Bone marrow (tissue), 2 donors: Measurements from ENCODE around the gene OVCH1.

Experiments used
- DNase-seq, 2 donors: peaks; one replicate each; lab custom pipeline; 2025; lab: John Stamatoyannopoulos, UW

OVCH1 gene

GRCh38 chr12:29497588-29497987 lies at the start of gene OVCH1:
OVCH1 (minus strand) TSS chr12:29497686; CDS start chr12:29497686, 0 bp downstream.
- no peak for DNase-seq

DNA sequence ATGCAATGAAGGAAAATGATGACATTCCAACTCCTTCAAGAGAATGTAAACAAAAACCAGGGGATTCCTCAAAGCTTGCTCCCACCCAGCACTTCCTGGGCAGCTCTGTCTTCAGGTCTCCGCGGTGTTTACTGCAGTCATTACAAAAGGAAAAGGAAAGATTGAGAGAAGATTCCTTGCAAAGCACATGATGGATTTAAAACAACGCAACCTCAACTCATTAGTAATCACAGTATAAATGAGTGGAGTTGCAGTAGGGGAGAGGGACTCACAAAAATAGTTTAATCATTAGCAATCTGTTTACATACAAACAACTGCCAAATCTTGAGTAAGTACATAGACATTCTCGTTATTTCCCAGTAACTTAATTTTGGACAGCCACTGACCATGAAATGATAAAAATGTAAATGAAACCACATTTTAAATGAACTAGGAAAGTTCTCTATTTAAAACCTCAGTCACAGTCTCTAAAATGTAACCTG lies 49.7 kb upstream of the OVCH1 start:
- DNase-seq: no peak

DNA sequence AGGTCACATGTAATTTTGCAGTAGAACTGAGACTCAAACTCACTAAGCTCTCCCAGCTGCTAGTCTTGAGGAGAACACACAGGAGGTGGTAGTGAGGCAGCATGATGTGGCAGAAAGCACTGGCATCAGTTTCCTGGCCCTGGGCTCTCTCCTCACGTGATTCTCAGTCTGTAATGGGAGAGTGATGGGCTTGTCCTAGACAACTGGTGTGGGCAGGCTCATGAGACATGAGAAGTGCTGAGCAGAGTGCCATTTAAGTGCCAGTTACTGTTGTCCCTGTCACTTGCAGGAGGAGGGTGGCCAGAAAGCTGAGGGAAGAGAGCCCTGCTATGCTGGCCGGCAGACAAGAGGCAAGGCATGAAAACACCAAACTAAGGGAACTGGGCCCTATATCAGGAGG lies 48.5 kb upstream of the OVCH1 start:
- DNase-seq: no peak

DNA sequence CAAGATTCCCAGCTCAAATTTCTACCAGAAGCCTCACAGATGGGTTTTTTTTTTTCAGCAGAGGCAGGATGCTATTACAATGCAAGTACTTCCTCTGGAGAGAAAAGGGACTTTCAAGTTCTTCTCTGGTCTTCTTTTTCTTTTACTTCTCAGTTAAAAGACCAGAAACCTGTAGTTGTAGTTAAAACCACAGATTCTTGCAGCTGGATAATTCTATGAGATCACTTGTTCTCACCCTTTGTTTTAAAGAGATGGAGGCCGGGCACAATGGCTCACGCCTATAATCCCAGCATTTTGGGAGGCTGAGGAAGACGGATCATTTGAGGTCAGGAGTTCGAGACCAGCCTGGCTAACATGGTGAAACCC lies 47.6 kb upstream of the OVCH1 start:
- no peak for DNase-seq

- DNase-seq: no peak
Measured at GRCh38 chr12:29544428-29545101, 47.1 kb upstream of the OVCH1 start.

DNA sequence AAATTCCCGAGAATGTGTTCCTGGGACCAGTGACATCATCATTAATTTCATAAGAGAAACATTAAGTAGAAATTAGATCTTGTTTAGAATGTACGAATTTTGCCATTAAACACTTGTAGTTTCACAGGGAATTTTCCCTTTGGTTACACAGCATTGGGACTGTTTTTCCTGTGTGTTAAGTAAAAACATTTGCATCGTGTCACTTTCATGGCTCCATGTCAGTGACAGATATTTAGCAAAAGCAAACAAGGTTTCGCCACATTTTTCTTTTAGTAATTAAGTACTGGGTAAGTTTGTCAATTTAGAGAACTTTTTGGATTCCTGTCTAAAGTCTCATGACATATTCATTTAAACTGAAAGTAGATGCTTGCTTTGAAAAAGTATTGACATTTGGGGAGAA lies 45.5 kb upstream of the OVCH1 start:
- DNase-seq: no peak

DNA sequence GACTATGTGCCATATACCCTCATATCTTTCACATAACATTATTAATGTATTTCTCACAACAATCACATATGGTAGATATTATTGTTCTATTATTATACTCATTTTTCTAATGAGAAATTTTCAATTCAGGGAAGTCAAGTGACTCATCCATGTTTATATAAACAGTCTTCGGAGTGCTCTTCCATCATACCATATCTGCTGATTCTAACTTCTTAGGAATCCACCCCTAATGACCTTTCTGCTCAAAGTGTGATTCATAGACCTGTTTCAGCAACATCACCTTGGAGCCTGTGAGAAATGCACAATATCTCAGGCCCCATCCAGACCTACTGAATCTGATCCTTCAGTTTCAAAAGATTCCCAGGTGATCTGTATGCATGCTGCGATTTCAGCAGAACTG lies 39.8 kb upstream of the OVCH1 start:
- no peak for DNase-seq

GRCh38 chr12:29534935-29535334 lies 37.4 kb upstream of the OVCH1 start:
- DNase-seq: no peak

DNA sequence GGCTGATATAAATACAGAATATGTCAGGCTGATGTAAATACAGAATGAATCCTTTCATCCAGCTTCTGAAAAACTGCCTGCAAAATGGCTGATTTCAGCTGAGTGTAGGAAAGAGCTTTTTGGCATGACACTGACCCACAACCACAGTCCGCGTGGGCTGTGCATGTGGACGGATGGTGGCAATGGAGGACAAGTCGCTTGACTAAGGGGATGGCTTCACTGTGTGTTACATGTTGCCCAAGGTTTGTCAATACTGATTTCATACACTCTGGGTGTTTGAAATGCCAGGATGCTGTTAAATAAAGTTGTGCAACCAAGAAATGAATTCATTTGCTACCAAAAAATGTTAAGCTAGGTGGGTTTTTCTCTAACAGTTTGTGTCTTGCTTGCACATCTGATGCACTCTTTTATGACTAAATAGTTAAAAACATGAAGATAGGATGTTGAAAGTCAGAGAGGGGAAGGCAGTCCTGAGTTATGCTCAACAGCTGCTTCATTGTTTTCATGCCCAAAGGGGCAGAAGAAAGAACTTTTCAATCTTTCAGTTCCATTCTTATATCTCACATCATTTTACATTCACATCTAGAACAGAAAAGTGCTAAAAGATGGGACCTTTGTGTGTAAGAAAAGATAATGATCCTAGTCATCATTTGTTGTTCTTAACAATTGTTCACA lies 36.5 kb upstream of the OVCH1 start:
- DNase-seq: no peak

DNA sequence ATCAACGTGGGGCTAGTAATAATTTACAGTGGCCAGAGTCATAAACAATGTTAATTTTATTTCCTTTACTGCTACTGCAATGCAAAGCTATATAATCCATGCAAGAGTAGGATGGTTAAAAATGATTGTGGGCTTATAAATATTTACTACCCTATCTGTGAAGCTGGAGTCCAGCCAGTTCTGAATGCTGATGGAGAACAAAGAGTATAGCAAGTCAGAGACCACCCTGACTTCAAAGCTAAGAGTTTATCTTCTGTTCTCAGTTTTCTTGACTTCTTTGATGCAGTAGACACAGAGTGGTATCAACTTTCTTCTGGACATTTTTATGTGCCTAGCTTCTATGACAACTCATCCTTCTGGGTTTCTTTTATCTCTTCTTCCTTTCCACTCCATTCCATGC lies 34.0 kb upstream of the OVCH1 start:
- DNase-seq: no peak

DNA sequence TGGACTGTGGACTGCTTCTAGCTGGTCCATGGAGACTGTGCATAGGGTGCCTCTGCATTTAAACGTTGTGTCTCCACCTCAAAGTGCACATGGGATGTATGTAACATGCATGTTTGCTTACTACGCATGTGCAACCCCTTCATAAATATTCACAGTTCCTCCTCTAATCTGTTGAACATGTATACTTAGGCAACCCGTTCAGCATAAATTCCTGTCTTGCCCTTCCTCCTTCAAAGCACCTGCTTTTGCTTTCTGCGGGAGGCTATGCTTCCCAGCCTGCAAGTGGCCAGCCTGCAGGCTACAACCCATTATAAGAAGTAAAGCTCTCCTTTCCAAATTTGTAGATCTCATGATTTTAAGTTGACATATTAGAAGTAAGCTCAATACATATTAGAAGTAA lies 33.0 kb upstream of the OVCH1 start:
- no peak for DNase-seq

GRCh38 chr12:29528161-29528560 lies 30.7 kb upstream of the OVCH1 start:
- no peak for DNase-seq

- no peak for DNase-seq
Measured at GRCh38 chr12:29521951-29522350, 24.5 kb upstream of the OVCH1 start.

- DNase-seq: no peak
Measured at GRCh38 chr12:29519585-29520182, 22.2 kb upstream of the OVCH1 start.

DNA sequence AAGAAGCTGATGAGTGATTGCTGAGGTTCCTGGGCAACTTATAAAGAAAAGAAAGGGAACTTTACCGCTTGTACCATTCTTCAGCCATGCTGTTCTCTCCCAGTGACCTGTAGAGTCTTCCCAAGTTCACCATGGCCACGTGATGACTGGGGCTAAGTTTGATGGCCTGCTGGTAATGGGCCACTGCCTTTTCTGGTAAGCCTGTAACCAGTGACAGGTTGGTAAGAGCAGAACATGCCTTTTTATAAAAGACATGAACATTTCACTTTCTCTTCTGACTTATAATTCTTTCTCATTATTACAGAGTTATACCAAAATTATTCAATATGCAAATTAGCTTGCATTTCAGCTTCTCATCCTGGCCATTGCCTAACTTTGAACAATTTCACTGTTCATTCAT lies 20.9 kb upstream of the OVCH1 start:
- no peak for DNase-seq

DNA sequence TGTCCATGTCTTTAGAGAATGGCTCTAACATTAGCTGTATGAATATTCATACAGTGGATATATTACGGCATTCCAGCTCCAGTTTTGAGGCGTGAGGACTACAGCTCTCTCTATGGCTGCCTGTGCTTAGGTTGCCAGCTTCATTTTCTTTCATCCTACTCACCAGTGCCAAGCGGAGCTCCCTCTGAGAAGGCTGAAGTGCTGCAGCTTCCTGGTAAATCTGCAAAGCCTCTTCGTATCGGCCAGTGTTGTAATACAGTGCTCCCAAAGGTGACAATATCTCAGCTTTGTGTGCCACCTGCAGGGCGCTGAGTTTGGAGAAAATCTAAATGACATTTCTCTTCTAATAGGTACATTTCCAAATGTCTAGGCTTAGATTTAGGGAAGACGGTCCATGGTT lies 19.8 kb upstream of the OVCH1 start:
- DNase-seq: no peak

DNA sequence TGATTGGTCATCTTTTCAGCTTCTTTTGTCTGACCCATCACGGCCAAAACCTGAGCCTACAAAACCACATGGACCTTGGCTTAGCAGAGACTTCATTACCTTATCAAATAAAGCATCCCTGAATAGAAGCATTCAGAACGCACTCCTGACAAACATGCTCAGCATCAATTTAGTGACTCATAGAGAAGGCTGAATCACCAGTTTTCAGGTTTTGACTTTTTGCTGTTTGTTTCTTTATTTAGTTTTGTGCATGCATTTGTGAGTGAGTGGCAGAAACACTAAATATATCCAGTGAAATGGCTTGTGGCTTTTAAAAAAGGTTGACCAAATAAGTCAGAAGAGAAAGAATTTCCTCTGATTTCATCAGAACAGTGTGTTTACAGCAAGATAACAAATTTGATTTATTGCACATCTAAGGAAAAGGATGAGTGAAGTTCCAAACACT lies 19.0 kb upstream of the OVCH1 start:
- no peak for DNase-seq

GRCh38 chr12:29510591-29511185 lies 13.2 kb upstream of the OVCH1 start:
- no peak for DNase-seq

DNA sequence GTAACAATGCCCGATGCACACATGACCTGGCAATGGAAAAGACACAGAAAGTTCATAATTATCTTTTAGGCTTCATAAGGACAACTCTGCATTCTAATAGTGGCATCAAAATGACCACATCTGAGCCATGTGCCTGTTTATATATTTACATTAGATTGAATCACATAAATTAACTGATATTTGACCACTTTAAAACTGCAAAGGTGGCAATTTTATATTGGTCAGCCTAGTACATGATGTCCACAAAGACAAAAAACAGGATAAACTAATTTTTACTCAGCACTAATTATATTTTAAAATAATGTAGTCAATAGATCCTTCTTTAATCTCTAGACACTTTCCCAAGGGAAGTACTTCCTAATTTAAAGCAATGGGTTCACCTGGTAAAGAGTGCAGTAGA lies 12.0 kb upstream of the OVCH1 start:
- no peak for DNase-seq

GRCh38 chr12:29508949-29509348 lies 11.5 kb upstream of the OVCH1 start:
- no peak for DNase-seq

GRCh38 chr12:29505122-29505521 lies 7.6 kb upstream of the OVCH1 start:
- DNase-seq: no peak

GRCh38 chr12:29503283-29503682 lies 5.8 kb upstream of the OVCH1 start:
- no peak for DNase-seq

GRCh38 chr12:29499235-29499634 lies 1.7 kb upstream of the OVCH1 start:
- DNase-seq: no peak
